GM10248 (cell line): Measurements from ENCODE around the gene ERCC2.
A peak's percentile ranks its signal among the peaks of the same experiment; 100 is the strongest.

Experiments
- CTCF ChIA-PET: fragments of 300-600 bp; sonication (Branson Sonifier 250); formaldehyde crosslinking; extraction: SDS; loops from one replicate; lab custom pipeline; 2021; ENCODE audit warnings: antibody characterized with exemption; lab: Yijun Ruan, JAX
- POLR2A ChIA-PET: fragments of 350-650 bp; sonication (Branson Sonifier 250); formaldehyde crosslinking; extraction: SDS; loops from one replicate; lab custom pipeline; 2020; ENCODE audit warnings: antibody characterized with exemption; lab: Yijun Ruan, JAX
- DNase-seq: peaks from one replicate; pipeline ENCODE4 v3.0.0; 2012; ENCODE audit errors: extremely low spot score
- CTCF ChIP-seq: IDR thresholded peaks from 2 replicates; pipeline ENCODE4 v1.5.1; 2012; ENCODE audit warnings: mild to moderate bottlenecking, low read depth; ENCODE audit errors: extremely low read depth, missing control alignments, control extremely low read depth

Gene ERCC2

GRCh38 chr19:45402298-45403061, 32.1 kb upstream of the ERCC2 start:
- POLR2A ChIA-PET, result no interaction called here
- TF ChIP-seq CTCF, result peak; percentile 52
- CTCF ChIA-PET, result interaction anchor here (0.8 to 2.9 kb wide), 13 partner anchors 8 to 414 kb away, joined by 3 to 16 read pairs (median 5); no protein-coding TSS in a partner anchor
- DNase-seq, result peak; percentile 57

GRCh38 chr19:45401815-45402214, 31.4 kb upstream of the ERCC2 start:
- DNase-seq, result no peak
- CTCF ChIA-PET, result interaction anchor here (1.0 to 2.9 kb wide), 10 partner anchors 11 to 415 kb away, joined by 3 to 16 read pairs (median 4); no protein-coding TSS in a partner anchor
- POLR2A ChIA-PET, result no interaction called here
- no peak for TF ChIP-seq CTCF

GRCh38 chr19:45400192-45400591, 29.8 kb upstream of the ERCC2 start:
- TF ChIP-seq CTCF, result no peak
- ChIA-PET POLR2A (no interaction called here), CTCF (interaction anchor here (1.1 to 2.8 kb wide), 5 partner anchors 9 to 86 kb away, joined by 3 to 16 read pairs (median 3); no protein-coding TSS in a partner anchor)
- DNase-seq, result no peak

- ChIA-PET POLR2A (no interaction called here), CTCF (interaction anchor here (1.2 kb wide), 1 partner anchor 43 kb away, joined by 3 read pairs; no protein-coding TSS in a partner anchor)
- no peak for DNase-seq
- peak; percentile 12 for TF ChIP-seq CTCF
Measured at GRCh38 chr19:45395821-45396617, 25.6 kb upstream of the ERCC2 start.

- POLR2A ChIA-PET, result no interaction called here
- CTCF ChIA-PET, result interaction anchor here (0.6 kb wide), 1 partner anchor 12 kb away, joined by 3 read pairs; no protein-coding TSS in a partner anchor
- TF ChIP-seq CTCF, result no peak
- no peak for DNase-seq
Measured at GRCh38 chr19:45391871-45392665, 21.7 kb upstream of the ERCC2 start.

- no peak for TF ChIP-seq CTCF
- ChIA-PET POLR2A (no interaction called here), CTCF (no interaction called here)
- no peak for DNase-seq
Measured at GRCh38 chr19:45391346-45391745, 21.0 kb upstream of the ERCC2 start.
